PC-3 (cell line): ENCODE data around the gene SFI1. TPM values are rescaled to one million over a fixed set of nuclear protein-coding genes. Genes with fewer than 3 reads are reported as not detected.

ENCODE experiments used
- ATAC-seq: fragments of 200-7000 bp; cut with Tn5 transposase; 2 replicates; pipeline ENCODE4 v1.9.1; 2020; ENCODE audit warnings: mild to moderate bottlenecking, moderate library complexity
- BruUV-seq: library from RNA; stranded (reverse); fragments of 400-500 nt; replicated peaks from 2 replicates; lab custom pipeline; 2021; lab: Mats Ljungman, UMichigan
- CTCF ChIA-PET: fragments of 300-600 bp; sonication (Branson Sonifier 250); formaldehyde crosslinking; loops from one replicate; lab custom pipeline; 2022; ENCODE audit warnings: antibody characterized with exemption; lab: Charles Lee
- POLR2A ChIA-PET: fragments of 300-600 bp; sonication (Branson Sonifier 250); formaldehyde crosslinking; loops from one replicate; lab custom pipeline; 2022; ENCODE audit warnings: antibody characterized with exemption; ENCODE audit not compliant: unreplicated experiment; lab: Charles Lee
- DNase-seq: peaks from one replicate; pipeline ENCODE4 v3.0.0-alpha.2; 2015
- H2AFZ ChIP-seq: fragments of 300-600 bp; sonication (generic); 2 replicates; pipeline ENCODE4 v1.6.0; 2016; ENCODE audit warnings: antibody characterized with exemption, low read length
- H3F3A ChIP-seq: fragments of 300-600 bp; sonication (generic); one replicate; pipeline ENCODE4 v1.6.0; 2017; ENCODE audit warnings: antibody characterized with exemption, low read length, control low read depth, mild to moderate bottlenecking; ENCODE audit not compliant: unreplicated experiment
- H3K27ac ChIP-seq: fragments of 300-600 bp; sonication (generic); 2 replicates; pipeline ENCODE4 v1.5.1; 2016; ENCODE audit warnings: mild to moderate bottlenecking, low read length
- H3K27me3 ChIP-seq: fragments of 300-600 bp; sonication (generic); 2 replicates; pipeline ENCODE4 v1.6.1; 2016; ENCODE audit warnings: low read length, mixed read lengths
- H3K36me3 ChIP-seq: fragments of 300-600 bp; sonication (generic); 2 replicates; pipeline ENCODE4 v1.6.1; 2016; ENCODE audit warnings: low read depth, mixed run types, low read length, mixed read lengths
- H3K4me1 ChIP-seq: fragments of 300-600 bp; sonication (generic); 2 replicates; pipeline ENCODE4 v1.5.1; 2016; ENCODE audit warnings: low read length; ENCODE audit not compliant: insufficient read depth
- H3K4me2 ChIP-seq: fragments of 300-600 bp; sonication (generic); 2 replicates; pipeline ENCODE4 v1.6.0; 2016; ENCODE audit warnings: low read length
- H3K4me3 ChIP-seq: fragments of 300-600 bp; sonication (generic); 2 replicates; pipeline ENCODE4 v1.5.1; 2016; ENCODE audit warnings: mild to moderate bottlenecking, low read length, mixed read lengths
- H3K79me2 ChIP-seq: fragments of 300-600 bp; sonication (generic); 2 replicates; pipeline ENCODE4 v1.6.1; 2017; ENCODE audit warnings: low read length, mixed read lengths
- H3K9ac ChIP-seq: fragments of 300-600 bp; sonication (generic); 2 replicates; pipeline ENCODE4 v1.6.0; 2016; ENCODE audit warnings: mild to moderate bottlenecking, low read length
- H3K9me2 ChIP-seq: fragments of 300-600 bp; sonication (generic); replicated peaks from 2 replicates; pipeline ENCODE4 v1.6.1; 2016; ENCODE audit warnings: mixed run types, low read length, mixed read lengths
- H3K9me3 ChIP-seq: fragments of 300-600 bp; sonication (generic); 2 replicates; pipeline ENCODE4 v1.6.1; 2016; ENCODE audit warnings: low read length, mixed read lengths
- H4K20me1 ChIP-seq: fragments of 300-600 bp; sonication (generic); 2 replicates; pipeline ENCODE4 v1.6.1; 2016; ENCODE audit warnings: low read length, mixed read lengths
- EZH2 ChIP-seq: fragments of 300-600 bp; sonication (generic); IDR thresholded peaks from one replicate; pipeline ENCODE4 v1.6.1; 2017; ENCODE audit warnings: antibody characterized with exemption, mild to moderate bottlenecking, low read length; ENCODE audit not compliant: unreplicated experiment
- EZH2phosphoT487 ChIP-seq: fragments of 300-600 bp; sonication (generic); IDR thresholded peaks from 2 replicates; pipeline ENCODE4 v1.6.1; 2018; ENCODE audit warnings: mild to moderate bottlenecking, antibody characterized with exemption, low read length, borderline replicate concordance
- intact Hi-C: fragments of 100-400 bp; cut with micrococcal nuclease; formaldehyde crosslinking; loops from 2 replicates; pipeline ENCODE4 v1.9.0; 2023
- total RNA-seq: library from RNA; depleted of rRNA; stranded (reverse); fragments of >200 nt; gene quantifications from 2 replicates; pipeline ENCODE4 v1.2.3, GENCODE V29; 2014
- TF ChIP-seq, protein P1 (sequence below): fragments of 300-600 bp; sonication (generic); conservative IDR thresholded peaks from 2 replicates; pipeline ENCODE4 v1.5.1; 2017; ENCODE audit warnings: antibody characterized with exemption, low read depth, mild to moderate bottlenecking, low read length

The SFI1 gene
- total RNA-seq, 1 experiment from 2014 or later = 22.5 TPM

GRCh38 chr22:31567702-31568101, 71.4 kb downstream of the SFI1 start:
- Histone ChIP-seq H3K9ac (no peak overlapping the region), H2AFZ (no peak overlapping the region), H3F3A (no peaks in the 10 kb centered on the region), H3K4me3 (no peak overlapping the region), H3K27me3 (no peaks in the 10 kb centered on the region), H3K36me3 (no peaks in the 10 kb centered on the region), H3K9me2 (no peaks in the 10 kb centered on the region), H3K79me2 (no peaks in the 10 kb centered on the region), H3K9me3 (no peaks in the 10 kb centered on the region), H3K4me1 (no peaks in the 10 kb centered on the region), H3K4me2 (no peak overlapping the region), H4K20me1 (no peaks in the 10 kb centered on the region), H3K27ac (no peak overlapping the region)
- no TSS peak for BruUV-seq
- intact Hi-C loops = no loop called here
- DNase-seq (no peak), ATAC-seq (no peak)
- TF ChIP-seq, protein P1, sequence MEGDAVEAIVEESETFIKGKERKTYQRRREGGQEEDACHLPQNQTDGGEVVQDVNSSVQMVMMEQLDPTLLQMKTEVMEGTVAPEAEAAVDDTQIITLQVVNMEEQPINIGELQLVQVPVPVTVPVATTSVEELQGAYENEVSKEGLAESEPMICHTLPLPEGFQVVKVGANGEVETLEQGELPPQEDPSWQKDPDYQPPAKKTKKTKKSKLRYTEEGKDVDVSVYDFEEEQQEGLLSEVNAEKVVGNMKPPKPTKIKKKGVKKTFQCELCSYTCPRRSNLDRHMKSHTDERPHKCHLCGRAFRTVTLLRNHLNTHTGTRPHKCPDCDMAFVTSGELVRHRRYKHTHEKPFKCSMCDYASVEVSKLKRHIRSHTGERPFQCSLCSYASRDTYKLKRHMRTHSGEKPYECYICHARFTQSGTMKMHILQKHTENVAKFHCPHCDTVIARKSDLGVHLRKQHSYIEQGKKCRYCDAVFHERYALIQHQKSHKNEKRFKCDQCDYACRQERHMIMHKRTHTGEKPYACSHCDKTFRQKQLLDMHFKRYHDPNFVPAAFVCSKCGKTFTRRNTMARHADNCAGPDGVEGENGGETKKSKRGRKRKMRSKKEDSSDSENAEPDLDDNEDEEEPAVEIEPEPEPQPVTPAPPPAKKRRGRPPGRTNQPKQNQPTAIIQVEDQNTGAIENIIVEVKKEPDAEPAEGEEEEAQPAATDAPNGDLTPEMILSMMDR = no peak
- ChIA-PET POLR2A (no interaction called here), CTCF (no interaction called here)

DNA sequence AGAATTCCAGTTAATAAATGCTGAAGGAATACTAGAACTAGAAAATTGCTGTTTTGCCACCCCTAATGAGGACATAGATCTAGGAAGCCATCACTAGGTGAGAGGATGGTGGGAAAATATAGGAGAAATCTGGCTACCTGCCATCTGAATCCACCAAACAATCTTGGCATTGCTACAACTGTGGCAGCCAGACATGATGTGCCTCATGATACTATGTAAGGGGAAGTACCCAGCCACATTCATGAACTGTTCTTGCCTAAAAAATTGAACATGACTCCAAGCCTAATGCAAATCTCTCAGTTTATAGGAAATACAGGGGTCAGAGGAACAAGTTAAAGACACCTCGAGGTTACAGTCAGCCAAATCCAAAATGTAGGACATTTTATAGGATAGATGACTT, 72.8 kb downstream of the SFI1 start:
- Histone ChIP-seq H3K27ac (no peak overlapping the region), H3K4me1 (no peaks in the 10 kb centered on the region), H3K9ac (no peak overlapping the region), H3K4me3 (no peak overlapping the region), H4K20me1 (no peaks in the 10 kb centered on the region), H3K9me2 (no peaks in the 10 kb centered on the region), H3K79me2 (no peaks in the 10 kb centered on the region), H3K36me3 (no peaks in the 10 kb centered on the region), H3K4me2 (no peak overlapping the region), H3F3A (no peaks in the 10 kb centered on the region), H3K9me3 (no peaks in the 10 kb centered on the region), H3K27me3 (no peaks in the 10 kb centered on the region), H2AFZ (no peak overlapping the region)
- ChIA-PET POLR2A (no interaction called here), CTCF (no interaction called here)
- no TSS peak for BruUV-seq
- ATAC-seq = no peak
- intact Hi-C loops = no loop called here
- TF ChIP-seq EZH2 (no peak), EZH2phosphoT487 (no peak)
- TF ChIP-seq, protein P1 = no peak
- DNase-seq = no peak

- ATAC-seq (no peak), DNase-seq (no peak)
- TF ChIP-seq, protein P1 = no peak
- no peak for TF ChIP-seq EZH2
- intact Hi-C loops = no loop called here
- no peak overlapping the region for H3K9ac ChIP-seq
- ChIA-PET POLR2A (no interaction called here), CTCF (no interaction called here)
- no peaks in the 10 kb centered on the region for H4K20me1 ChIP-seq
- H2AFZ ChIP-seq = no peak overlapping the region
- no peaks in the 10 kb centered on the region for H3K79me2 ChIP-seq
- no peaks in the 10 kb centered on the region for H3K9me2 ChIP-seq
- no peaks in the 10 kb centered on the region for H3K27me3 ChIP-seq
- H3F3A ChIP-seq = no peaks in the 10 kb centered on the region
- BruUV-seq = no TSS peak
- no peak overlapping the region for H3K4me3 ChIP-seq
- H3K9me3 ChIP-seq = no peaks in the 10 kb centered on the region
- H3K36me3 ChIP-seq = no peaks in the 10 kb centered on the region
- no peaks in the 10 kb centered on the region for H3K4me1 ChIP-seq
- no peak overlapping the region for H3K27ac ChIP-seq
- no peak overlapping the region for H3K4me2 ChIP-seq
Measured at GRCh38 chr22:31572939-31573338, 76.6 kb downstream of the SFI1 start.
